Peyer's patch (tissue), 4 donors: ENCODE data around the gene OLIG1.

ENCODE experiments used
- CTCF ChIP-seq, 6 experiments: fragments of 450-650 bp in 4 of 6; fragments of 200-600 bp in 2 of 6; sonication (generic) in 1 of 6; IDR thresholded peaks; one replicate each; pipeline ENCODE4 v1.5.1; 2017 to 2019; ENCODE audit warnings: antibody characterized with exemption in 6 of 6, mild to moderate bottlenecking in 3 of 6, moderate library complexity in 1 of 6
- POLR2A ChIP-seq, 2 donors: fragments of 450-650 bp; IDR thresholded peaks; one replicate each; pipeline ENCODE4 v1.5.1; 2017; ENCODE audit warnings: antibody characterized with exemption in 2 of 2, mild to moderate bottlenecking in 2 of 2, moderate library complexity in 2 of 2

GRCh38 chr21:33073636-33074035 lies 3.7 kb downstream of the OLIG1 start:
- TF ChIP-seq CTCF (IDR thresholded peaks at IDR 0.05) (no peak), POLR2A (IDR thresholded peaks at IDR 0.05) (no peak)
